NCI-H526 treated with DMSO at 0.1 percent for 48 hours (cell line): ENCODE data around the gene NAV3.

ENCODE experiments used
- DNase-seq: peaks from one replicate; lab custom pipeline; 2025; lab: John Stamatoyannopoulos, UW

NAV3 gene

GRCh38 chr12:77847060-77847541, 16.4 kb downstream of the NAV3 start:
- DNase-seq: no peak

- no peak for DNase-seq
These were observed 17.2 kb downstream of the NAV3 start for GRCh38 chr12:77847680-77848431.

GRCh38 chr12:77850129-77850528, 19.4 kb downstream of the NAV3 start:
- no peak for DNase-seq

GRCh38 chr12:77850698-77851097, 20.0 kb downstream of the NAV3 start:
- no peak for DNase-seq

GRCh38 chr12:77855548-77855947, 24.9 kb downstream of the NAV3 start:
- no peak for DNase-seq

GRCh38 chr12:77861317-77861716, 30.6 kb downstream of the NAV3 start:
- DNase-seq: peak; percentile 40

- DNase-seq: no peak
These were observed 34.5 kb downstream of the NAV3 start for GRCh38 chr12:77865178-77865577.

GRCh38 chr12:77878901-77879300, 48.2 kb downstream of the NAV3 start:
- DNase-seq: no peak

GRCh38 chr12:77882709-77883108, 52.0 kb downstream of the NAV3 start:
- no peak for DNase-seq

GRCh38 chr12:77888611-77889010, 57.9 kb downstream of the NAV3 start:
- no peak for DNase-seq

- no peak for DNase-seq
These were observed 60.9 kb downstream of the NAV3 start for GRCh38 chr12:77891518-77892147.

- no peak for DNase-seq
These were observed 63.2 kb downstream of the NAV3 start for GRCh38 chr12:77893918-77894317.

GRCh38 chr12:77894556-77894955, 63.9 kb downstream of the NAV3 start:
- no peak for DNase-seq

- DNase-seq: no peak
These were observed 65.0 kb downstream of the NAV3 start for GRCh38 chr12:77895699-77896098.

GRCh38 chr12:77907936-77908335, 77.2 kb downstream of the NAV3 start:
- no peak for DNase-seq

- no peak for DNase-seq
These were observed 83.4 kb downstream of the NAV3 start for GRCh38 chr12:77914081-77914488.

GRCh38 chr12:77915071-77915600, 84.4 kb downstream of the NAV3 start:
- DNase-seq: no peak

- no peak for DNase-seq
These were observed 85.6 kb downstream of the NAV3 start for GRCh38 chr12:77916276-77916675.

- no peak for DNase-seq
These were observed 87.4 kb downstream of the NAV3 start for GRCh38 chr12:77918046-77918445.

GRCh38 chr12:77919450-77919849, 88.8 kb downstream of the NAV3 start:
- DNase-seq: no peak

GRCh38 chr12:77923882-77924281, 93.2 kb downstream of the NAV3 start:
- no peak for DNase-seq

GRCh38 chr12:77924703-77925102, 94.0 kb downstream of the NAV3 start:
- no peak for DNase-seq

GRCh38 chr12:77925536-77926108, 94.9 kb downstream of the NAV3 start:
- DNase-seq: peak; percentile 82
